Activated CD4-positive, CD25-positive, alpha-beta regulatory T cell (primary cell): ENCODE data around the gene ARFRP1.
"Not testable (repeated sequence)": the region's sequence is repeated elsewhere in the genome, so short reads cannot be mapped to it uniquely, and the experiment has no call there.

Source experiments
- DNase-seq, 4 experiments: peaks; one replicate each; lab custom pipeline; 2025; lab: John Stamatoyannopoulos, UW

ARFRP1 gene

GRCh38 chr20:63675681-63676368, 32.0 kb downstream of the ARFRP1 start:
- DNase-seq, result no peak

- DNase-seq, result no peak
Observed at GRCh38 chr20:63673951-63674350, 33.8 kb downstream of the ARFRP1 start.

GRCh38 chr20:63672666-63673065, 35.1 kb downstream of the ARFRP1 start:
- no peak for DNase-seq

- DNase-seq, result not testable (repeated sequence)
Observed at GRCh38 chr20:63671695-63672094, 36.1 kb downstream of the ARFRP1 start.

- no peak for DNase-seq
Observed at GRCh38 chr20:63668351-63668750, 39.4 kb downstream of the ARFRP1 start.

- no peak for DNase-seq
Observed at GRCh38 chr20:63667858-63668257, 39.9 kb downstream of the ARFRP1 start.

GRCh38 chr20:63665708-63666107, 42.1 kb downstream of the ARFRP1 start:
- no peak for DNase-seq

GRCh38 chr20:63664861-63665594, 42.7 kb downstream of the ARFRP1 start:
- DNase-seq, result no peak

GRCh38 chr20:63664143-63664851, 43.5 kb downstream of the ARFRP1 start:
- no peak for DNase-seq

GRCh38 chr20:63663332-63664066, 44.3 kb downstream of the ARFRP1 start:
- DNase-seq, result no peak

- no peak for DNase-seq
Observed at GRCh38 chr20:63662813-63663189, 45.0 kb downstream of the ARFRP1 start.

GRCh38 chr20:63661959-63662812, 45.6 kb downstream of the ARFRP1 start:
- no peak for DNase-seq

GRCh38 chr20:63661108-63661507, 46.7 kb downstream of the ARFRP1 start:
- DNase-seq, result no peak

- DNase-seq, result no peak
Observed at GRCh38 chr20:63660622-63661021, 47.2 kb downstream of the ARFRP1 start.

- not testable (repeated sequence) for DNase-seq
Observed at GRCh38 chr20:63660174-63660573, 47.6 kb downstream of the ARFRP1 start.

- DNase-seq, result no peak
Observed at GRCh38 chr20:63659370-63659769, 48.4 kb downstream of the ARFRP1 start.

GRCh38 chr20:63658749-63659187, 49.0 kb downstream of the ARFRP1 start:
- DNase-seq, result no peak

- peak; percentile 74 to 83 (median 80) for DNase-seq
Observed at GRCh38 chr20:63657937-63658748, 49.6 kb downstream of the ARFRP1 start, which contains the start of gene RTEL1. RTEL1 (plus strand) TSS chr20:63658312; CDS start chr20:63659403, 1,091 bp downstream.

- no peak for DNase-seq
Observed at GRCh38 chr20:63657260-63657936, 50.4 kb downstream of the ARFRP1 start.

- no peak for DNase-seq
Observed at GRCh38 chr20:63656451-63656850, 51.3 kb downstream of the ARFRP1 start.
